Measurements from ENCODE around the gene CD300E.
A peak's percentile ranks its signal among the peaks of the same experiment; 100 is the strongest.
"Not testable (repeated sequence)": the region's sequence is repeated elsewhere in the genome, so short reads cannot be mapped to it uniquely, and the experiment has no call there.

CD300E gene

DNA sequence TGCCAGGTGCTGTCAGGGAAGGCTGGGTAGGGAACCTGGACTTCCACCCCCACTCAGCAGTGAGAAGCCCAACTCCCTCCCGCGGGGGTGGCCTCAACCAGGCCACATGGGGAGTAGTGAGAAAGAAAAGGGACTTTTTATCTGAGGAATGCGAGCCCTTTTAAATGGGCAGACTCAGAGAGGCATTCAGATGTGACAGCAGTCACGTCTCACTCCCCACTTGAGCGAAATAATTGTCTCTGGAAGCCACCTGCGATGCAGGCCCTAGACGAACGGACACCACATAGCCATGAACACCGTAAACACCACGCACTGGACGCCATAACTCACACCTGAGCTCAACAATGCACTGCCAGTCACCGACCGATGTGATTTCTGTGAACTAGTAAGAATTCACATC lies 11.9 kb upstream of the CD300E start:
- DNase-seq (ENCODE audit: low spot score) (no peak), FAIRE-seq (no peak)

DNA sequence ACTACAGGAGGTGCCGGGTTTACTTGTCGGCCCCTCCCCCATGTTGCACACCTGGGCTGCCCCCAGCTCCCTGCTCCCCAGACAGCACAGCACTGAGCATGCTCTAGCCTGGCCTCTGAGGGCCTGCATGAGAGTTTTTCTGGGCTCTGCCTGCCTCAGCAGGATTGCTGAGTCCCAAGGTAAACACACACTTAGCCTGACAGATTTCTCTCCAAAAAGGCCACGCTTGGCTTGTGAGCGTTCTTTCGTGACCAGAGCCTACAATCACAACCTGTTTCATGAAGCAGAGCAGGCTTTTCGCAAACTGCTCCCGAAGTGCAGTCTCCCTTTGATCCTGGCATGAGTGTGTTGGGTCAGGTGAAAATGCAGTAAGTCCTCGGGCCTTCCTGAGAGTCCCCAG lies 9.8 kb upstream of the CD300E start:
- FAIRE-seq = no peak
- DNase-seq (ENCODE audit: low spot score) = no peak

DNA sequence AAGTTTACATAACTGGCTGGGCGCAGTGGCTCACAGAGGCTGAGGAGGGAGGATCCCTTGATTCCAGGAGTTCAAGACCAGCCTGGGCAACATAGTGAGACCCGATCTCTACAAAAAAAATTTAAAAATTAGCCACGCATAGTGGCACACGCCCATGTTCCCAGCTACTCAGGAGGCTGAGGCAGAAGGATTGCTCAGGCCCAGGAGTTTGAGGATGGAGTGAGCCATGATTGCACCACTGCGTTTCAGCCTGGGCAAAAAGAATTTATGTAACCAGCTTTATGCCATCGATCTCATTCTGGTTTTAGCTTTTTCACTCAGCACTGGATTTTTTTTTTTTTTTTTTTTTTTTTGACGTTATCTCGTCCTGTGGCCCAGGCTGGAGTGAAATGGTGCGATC lies 9.1 kb upstream of the CD300E start:
- FAIRE-seq (no peak), DNase-seq (ENCODE audit: low spot score) (no peak)

DNA sequence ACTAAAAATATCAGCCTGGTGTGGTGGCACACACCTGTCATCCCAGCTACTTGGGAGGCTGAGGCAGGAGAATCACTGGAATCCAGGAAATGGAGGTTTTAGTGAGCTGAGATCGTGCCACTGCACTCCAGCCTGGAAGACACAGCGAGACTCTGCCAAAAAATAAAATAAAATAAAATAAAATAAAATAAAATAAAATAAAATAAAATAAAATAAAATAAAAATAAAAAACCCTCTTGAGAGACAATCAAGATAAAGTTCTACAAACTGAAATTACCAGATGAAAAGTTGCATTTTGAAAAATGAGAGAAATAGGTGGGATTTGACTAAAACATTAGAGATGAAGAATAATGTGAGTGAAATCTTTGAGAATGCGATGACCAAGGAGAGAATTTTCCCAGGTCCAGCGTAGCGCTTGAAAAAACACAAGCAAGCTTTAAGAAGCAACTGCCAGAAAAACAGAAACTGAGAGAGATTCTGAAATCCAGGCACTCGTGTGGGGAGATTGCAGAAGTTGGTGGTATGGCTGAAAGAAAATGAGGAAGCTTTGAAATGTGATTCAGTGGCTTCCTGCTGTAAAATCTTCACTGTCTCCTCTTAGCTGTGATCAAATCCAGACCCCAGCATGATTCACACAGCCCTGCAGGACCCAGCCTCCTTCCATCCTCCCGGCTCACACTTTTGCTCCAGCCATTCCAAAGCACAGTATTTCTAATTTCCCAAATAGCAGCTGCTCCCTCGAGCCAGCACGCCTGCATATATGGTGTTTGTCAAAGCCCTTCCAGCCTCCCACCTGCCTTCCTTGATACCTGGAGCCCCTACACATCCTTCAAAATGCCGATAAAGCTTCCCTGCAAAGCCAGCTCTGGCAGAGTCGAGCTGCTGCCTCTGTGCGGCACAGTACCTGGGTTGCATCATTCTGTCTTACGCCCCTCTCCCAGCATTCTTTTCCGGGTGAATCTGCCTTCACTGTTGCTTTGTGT lies 8.2 kb upstream of the CD300E start:
- FAIRE-seq = no peak
- DNase-seq (ENCODE audit: low spot score) = peak; percentile 33

DNA sequence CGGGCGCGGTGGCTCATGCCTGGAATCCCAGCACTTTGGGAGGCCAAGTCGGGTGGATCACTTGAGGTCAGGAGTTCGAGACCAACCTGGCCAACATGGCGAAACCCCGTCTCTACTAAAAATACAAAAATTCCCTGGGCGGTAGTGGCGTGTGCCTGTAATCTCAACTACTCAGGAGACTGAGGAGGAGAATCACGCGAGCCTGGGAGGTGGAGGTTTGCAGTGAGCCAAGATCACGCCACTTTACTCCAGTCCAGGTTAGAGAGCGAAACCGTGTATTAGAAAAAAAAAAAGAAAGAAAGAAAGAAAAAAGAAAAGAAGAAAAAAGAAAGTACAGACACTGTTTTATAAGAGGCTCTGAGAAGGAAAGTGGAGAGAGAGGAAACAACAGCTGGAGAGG lies 6.7 kb upstream of the CD300E start:
- not testable (repeated sequence) for FAIRE-seq; DNase-seq (ENCODE audit: low spot score)

DNA sequence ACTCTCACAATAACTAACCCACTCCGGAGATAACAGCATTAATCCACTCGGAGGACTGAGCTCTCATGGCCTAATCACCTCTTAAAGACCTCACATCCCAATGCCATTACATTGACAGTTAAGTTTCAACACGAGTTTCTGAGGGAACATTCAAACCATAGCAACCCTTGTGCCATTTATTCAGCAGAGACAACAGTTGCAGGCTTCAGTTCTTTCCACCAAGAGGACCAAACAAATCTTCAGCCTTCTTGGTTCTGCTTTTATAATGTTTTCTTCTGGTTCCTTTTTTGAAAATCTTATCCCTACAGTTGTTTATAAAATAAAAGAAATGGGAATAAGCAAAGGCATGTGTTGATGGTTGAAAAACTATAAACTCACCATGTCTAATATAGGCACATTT lies 2.1 kb upstream of the CD300E start:
- no peak for DNase-seq (ENCODE audit: low spot score)
- no peak for FAIRE-seq

DNA sequence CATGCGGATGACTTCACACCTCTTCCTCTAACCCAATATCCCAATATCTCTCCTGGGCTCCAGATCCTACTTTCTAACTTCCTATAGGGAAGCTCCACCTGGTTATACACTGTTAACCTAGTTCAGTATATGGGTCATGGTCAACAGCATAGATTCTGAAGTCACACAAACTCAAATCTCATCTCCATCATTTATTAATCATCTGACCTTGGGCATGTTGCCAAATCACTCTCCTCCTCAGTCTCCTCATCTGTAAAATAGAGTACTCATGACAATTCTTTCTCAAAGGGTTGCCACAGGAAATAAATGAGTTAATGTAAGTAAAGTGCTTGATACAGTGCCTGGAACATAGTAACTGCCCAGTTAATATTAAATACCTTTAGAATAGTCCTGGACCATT lies 593 bp upstream of the CD300E start:
- no peak for DNase-seq (ENCODE audit: low spot score)
- FAIRE-seq = no peak

DNA sequence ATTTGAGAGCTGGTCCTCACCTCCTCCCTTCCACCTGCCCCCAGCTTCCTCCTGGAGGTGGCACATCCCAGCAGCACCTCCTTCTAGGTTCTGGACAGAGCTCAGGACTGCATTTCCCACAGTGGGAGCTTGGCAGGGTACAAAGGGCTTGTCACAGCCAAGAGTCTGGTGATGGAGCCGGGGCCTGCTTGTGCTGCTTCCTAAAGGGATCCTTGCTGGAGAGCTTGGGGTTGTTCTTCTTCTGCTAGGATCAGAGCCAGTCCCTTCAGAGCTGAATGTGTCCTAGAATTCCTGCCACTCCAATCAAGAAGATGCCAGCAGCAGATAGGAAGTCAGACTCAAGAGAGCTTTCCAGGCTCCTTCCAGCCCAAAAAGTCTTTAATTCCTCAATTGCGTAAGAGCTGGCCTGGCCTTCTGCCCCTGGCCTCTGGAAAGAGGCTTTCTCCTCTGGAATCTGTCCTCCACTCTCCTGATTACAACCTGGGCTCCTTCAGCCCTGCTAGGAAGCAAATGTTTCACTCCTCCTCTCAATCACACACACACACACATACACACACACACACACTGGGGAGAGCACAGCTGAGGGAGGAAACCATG lies 4.4 kb downstream of the CD300E start:
- FAIRE-seq (no peak), DNase-seq (ENCODE audit: low spot score) (no peak)

DNA sequence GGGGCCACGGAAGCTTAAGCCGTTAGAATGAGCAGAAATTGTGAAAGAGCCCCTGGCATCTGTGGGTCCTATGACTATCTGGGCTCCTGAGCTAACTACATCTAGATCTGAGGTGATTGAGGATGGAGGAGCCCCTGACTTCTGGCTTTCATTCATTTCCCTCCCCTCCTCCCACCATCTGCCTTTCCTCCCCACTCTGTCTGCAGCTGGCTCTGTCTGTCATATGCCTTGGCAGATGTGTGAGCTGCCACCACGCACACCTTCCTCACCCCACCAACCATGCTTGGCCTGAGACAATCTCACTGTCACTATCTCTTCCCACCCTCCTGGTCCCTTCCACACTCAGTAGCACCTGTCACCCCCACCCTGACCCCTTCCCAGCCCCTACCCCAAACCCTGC lies 5.1 kb downstream of the CD300E start:
- no peak for FAIRE-seq
- DNase-seq (ENCODE audit: low spot score) = no peak

DNA sequence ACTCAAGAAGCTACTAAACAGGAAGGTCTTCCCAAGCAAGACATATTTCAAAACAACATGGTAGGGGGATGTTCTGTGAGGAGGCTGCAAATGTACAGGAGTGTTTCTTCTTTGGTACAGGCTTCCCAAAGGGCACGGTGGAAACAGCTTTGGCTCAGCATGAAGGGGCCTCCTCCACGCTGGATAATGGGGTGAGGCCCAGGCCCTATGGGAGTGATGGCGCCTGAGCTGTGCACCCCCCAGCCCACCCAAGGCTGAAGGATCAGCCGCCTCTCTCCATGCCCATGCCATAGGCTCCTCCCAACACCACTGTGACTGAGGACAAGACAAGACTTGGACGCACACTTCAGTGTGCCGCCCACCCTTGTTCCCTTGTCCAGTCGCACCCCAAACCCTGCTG lies 6.8 kb downstream of the CD300E start:
- FAIRE-seq = no peak
- DNase-seq (ENCODE audit: low spot score) = no peak

DNA sequence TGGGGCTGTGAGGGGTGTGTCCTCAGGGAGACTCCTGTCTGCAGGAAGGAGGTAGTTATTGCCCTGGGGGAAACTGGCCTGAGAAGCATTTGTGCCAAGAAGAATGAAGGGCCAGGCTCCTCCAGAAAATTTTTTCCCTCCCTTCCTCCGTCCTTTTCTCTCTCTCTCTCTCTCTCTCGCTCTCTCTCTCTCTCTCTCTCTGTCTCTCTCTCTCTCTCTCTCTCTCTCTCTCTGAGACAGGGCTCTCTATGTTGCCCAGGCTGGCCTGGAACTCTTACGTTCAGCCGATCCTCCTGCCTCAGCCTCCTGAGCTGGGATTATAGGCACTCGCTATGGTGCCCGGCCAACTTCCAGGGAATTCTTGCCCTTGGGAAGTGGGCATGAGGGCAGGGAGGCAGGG lies 11.5 kb downstream of the CD300E start:
- DNase-seq (ENCODE audit: low spot score) = no peak

DNA sequence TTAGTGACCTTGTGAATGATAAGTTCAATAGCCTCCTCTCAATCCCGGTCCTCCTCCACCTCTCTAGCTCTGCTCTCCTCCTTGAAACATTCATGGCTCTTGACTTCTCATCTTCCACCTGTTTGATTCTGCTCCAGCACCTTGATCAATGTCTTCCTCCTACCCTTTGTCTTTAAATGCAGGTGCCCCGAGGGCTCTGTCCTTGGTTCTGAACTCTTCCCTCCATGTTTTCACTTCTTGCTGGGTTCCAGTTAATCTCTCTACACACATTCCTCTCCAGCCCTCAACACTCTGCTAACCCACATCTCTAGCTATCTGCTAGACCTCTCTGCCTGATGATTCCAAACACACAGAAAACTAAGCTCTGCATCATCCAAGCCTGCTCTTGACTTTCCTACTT lies 13.4 kb downstream of the CD300E start:
- no peak for DNase-seq (ENCODE audit: low spot score)
- no peak for FAIRE-seq

More for the DNA sequence above, 11.5 kb downstream of the CD300E start:
- FAIRE-seq = no peak

DNA sequence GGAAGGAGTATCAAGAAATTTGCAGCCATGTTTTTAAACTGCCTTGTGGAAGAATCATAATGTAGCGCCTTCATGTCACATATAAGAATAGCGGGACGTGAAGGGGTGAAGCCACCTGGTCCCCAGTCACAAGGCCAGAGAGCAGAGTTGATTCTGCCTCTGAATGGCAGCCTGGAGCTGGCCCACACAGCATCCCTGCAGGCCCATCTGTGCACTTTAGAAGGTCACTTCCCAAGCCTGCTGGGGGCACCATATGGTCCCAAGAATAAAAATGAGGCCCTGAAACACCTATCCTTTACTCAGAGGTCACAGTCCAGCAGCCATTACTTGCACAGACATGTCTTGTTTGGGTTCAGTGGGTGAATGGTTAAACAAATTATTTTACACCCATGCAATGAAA lies 15.0 kb downstream of the CD300E start:
- DNase-seq (ENCODE audit: low spot score) (no peak), FAIRE-seq (no peak)

DNA sequence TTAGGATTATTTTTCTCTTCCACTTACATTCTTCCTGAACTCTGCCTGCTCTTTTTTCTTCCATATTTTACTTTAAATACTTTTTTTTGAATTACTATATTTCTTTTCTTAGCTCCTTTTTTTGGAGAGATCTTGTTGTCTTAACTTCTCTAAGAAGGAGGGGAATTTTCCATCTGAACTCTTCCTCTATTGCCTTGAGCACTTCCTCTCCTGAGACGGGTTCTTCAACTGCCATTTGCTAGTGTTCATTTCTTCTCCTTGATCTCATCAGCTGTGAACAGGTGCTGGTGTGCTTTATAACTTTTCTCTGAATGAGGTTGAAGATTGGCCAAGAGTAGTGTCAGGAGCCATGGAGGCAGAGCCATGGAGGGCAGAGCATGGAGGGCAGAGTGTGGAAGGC lies 16.3 kb downstream of the CD300E start:
- FAIRE-seq (no peak), DNase-seq (ENCODE audit: low spot score) (no peak)

DNA sequence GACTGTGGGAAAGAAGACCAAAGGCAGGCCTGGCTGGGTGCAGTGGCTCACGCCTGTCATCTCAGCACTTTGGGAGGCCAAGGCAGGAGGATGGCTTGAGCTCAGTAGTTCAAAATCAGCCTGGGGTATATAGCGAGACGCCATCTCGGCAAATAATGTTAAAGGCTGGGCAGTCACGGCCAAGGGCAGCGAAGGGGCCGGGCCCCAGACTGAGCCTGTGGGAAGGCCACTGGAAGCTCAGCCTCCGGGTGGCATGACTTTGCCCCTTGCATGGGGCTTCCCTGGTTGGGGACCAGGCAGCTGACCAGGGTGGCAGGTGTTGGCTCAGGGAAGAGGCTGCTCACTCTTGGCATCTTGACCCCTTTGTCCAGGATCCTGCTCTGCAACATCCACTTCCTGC lies 17.5 kb downstream of the CD300E start:
- FAIRE-seq = no peak
- DNase-seq (ENCODE audit: low spot score) = no peak

DNA sequence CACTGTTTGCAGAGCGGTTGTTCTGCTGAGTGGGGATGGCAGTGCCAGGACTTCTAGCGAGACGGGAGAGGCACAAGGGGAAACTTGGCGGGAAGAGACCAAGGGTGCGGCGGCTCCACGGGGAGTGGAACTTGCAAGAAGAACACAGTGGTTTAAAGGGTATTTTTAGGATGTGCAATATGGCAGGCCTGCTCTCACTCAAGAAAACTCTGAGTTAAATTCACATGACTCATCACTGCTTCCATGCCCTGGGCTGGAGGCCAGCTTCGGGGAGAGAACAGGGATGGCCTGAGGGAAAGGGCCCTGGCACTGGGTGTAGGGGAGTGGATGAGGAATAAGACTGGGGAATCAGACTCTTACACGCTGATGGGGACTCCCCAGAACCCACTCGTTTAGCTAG lies 18.2 kb downstream of the CD300E start:
- peak; percentile 66 for DNase-seq (ENCODE audit: low spot score)
- FAIRE-seq = no peak

DNA sequence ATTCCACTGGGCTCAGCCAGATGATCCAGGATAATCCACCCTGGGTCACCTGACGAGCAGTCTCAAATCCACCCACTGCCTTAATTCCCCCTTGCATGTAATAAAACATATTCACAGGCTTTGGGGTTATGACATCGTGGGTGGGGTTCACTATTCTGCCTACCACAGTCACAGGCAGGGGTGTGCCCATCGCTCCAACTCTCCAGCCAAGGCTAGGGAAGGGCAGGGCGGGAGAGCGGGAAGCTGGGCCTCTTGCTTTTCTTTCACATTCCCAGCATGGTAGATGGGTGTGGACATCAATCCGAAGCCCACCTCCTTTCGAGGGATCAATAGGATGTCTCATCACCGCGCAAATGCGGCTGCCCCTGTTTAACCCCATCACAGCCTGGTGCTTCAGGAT lies 18.8 kb downstream of the CD300E start:
- FAIRE-seq (peak; percentile 13), DNase-seq (ENCODE audit: low spot score) (no peak)

DNA sequence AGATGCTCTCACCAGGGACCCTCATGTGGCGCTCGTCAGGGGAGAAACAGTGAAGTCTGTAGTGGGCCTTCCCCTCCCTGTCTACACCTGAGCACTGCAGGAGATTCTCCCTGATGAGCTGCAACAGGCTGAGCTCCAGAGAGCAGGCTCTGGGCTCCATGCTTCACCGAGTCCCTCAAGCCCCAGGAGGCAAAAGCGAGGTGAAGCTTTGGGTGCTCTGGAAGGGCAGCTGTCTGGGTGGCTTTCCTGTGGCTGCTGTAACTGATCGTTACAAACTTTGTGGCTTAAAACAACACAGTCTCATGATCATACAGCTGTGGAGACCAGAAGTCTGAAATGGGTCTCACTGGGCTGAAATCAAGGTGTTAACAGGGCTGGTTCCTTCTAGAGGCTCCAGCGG lies 19.3 kb downstream of the CD300E start:
- no peak for FAIRE-seq
- no peak for DNase-seq (ENCODE audit: low spot score)

DNA sequence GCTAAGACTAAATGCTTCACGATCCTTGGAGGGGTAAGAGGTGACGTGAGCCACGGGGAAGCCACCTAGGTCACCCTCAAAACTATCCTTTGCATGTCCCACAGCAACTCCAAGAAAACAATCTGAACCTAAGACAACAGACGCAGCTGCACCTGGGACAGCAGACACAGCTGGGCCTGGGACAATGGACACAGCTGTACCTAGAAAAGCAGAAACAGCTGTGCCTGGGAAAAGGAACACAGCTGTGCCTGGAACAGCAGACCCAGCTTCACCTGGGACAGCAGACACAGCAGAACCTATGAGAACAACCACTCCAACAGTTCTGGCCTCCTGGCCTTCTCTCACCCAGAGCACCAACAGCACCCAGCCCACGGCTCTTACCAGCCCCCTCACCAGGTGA lies 19.8 kb downstream of the CD300E start:
- FAIRE-seq = no peak
- DNase-seq (ENCODE audit: low spot score) = no peak

DNA sequence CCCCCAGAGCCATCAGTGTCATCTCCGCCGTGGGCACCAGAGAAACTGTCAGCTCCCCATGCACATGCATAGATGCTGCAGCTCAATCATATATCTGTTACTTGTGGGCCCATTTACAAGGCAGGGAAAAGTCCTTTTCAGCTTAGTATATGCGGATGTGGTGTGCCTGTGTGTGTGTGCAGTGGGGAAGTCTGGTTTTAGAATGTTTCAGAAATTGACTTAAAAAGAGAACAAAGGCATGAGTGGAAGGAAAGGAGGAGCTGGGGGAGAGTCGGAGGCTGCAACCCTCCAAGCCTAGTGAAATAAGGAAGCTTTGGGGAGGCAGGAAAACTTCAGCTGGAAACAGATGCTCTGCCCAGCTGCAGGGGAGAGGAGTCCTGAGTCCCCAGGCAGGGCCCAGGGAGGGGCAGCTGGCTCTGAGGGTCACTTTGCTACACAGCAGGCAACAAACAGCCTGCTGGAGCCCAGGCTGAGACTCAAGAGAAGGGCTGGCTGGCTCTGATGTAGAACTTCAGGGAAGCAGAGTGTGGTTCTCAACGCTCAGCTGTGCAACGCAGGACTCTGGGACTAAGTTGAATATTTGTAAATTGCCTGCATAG lies 20.4 kb downstream of the CD300E start:
- DNase-seq (ENCODE audit: low spot score) (no peak), FAIRE-seq (no peak)

DNA sequence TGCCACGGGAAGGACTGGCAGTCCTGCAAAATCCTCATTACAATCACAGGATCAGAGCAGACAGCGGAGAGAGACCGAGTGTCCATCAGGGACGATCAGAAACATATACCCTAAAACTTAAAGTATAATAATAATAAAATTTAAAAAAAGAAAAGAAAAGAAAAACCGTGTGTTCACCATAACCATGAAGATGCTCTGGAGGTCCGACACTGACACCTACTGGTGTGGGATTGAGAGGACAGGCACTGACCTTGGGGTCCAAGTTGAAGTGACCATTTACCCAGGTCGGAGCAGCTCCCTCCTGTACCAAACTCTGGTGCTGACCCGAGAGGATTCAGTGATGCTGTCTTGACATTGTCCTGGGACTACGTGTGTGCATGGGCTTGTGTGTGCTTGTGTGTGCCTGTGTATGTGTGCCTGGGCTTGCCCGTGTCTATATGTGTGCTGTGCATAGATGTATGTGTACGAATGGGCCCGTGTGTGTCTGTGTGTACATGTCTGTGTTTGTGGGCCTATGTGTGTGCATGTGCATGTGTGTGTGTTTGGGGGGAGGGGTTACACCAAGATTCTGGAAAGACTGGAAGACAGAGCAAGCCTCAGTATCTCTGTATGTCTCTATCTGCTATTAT lies 21.5 kb downstream of the CD300E start:
- DNase-seq (ENCODE audit: low spot score) = peak; percentile 72
- peak; percentile 95 for FAIRE-seq

DNA sequence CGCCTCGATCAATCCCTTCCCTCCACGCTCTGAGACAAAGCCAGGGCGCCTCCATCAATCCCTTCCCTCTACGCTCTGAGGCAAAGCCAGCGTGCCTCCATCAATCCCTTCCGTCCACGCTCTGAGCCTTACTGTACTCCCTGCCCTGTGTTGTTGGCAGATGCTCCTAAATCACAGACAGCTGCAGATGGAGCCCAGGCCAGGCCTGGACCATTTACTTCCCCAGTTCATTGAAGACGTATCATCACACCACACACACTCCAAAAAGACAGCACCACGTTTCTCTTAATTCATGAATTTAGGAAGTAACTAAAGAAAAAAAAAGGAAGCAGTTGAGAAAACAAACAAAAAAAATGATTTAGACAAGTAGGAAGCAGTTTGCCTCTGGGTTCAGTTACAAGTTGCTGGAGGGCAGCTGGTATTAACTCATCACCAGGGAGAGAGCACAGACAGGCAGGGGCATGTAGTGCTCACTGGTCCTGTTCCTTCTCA lies 24.0 kb downstream of the CD300E start:
- FAIRE-seq (no peak), DNase-seq (ENCODE audit: low spot score) (no peak)

Data from urothelium cell line (cell line).